ENCODE data around the gene CDK5RAP1.

Gene CDK5RAP1

GRCh38 chr20:33334111-33334510 is 67.2 kb downstream of the CDK5RAP1 start:
- no peak for DNase-seq

- no peak for DNase-seq
Observed at GRCh38 chr20:33333616-33334015, 67.7 kb downstream of the CDK5RAP1 start.

- DNase-seq = no peak
Observed at GRCh38 chr20:33332905-33333456, 68.3 kb downstream of the CDK5RAP1 start.

- DNase-seq = no peak
Observed at GRCh38 chr20:33328157-33329137, 72.9 kb downstream of the CDK5RAP1 start.

GRCh38 chr20:33325350-33325749 is 76.0 kb downstream of the CDK5RAP1 start:
- DNase-seq = no peak

GRCh38 chr20:33323236-33323635 is 78.1 kb downstream of the CDK5RAP1 start:
- no peak for DNase-seq

GRCh38 chr20:33322456-33322855 is 78.9 kb downstream of the CDK5RAP1 start:
- no peak for DNase-seq

GRCh38 chr20:33320006-33320405 is 81.3 kb downstream of the CDK5RAP1 start:
- DNase-seq = no peak

- no peak for DNase-seq
Observed at GRCh38 chr20:33318096-33318429, 83.3 kb downstream of the CDK5RAP1 start.

GRCh38 chr20:33317424-33318095 is 83.8 kb downstream of the CDK5RAP1 start:
- no peak for DNase-seq

- no peak for DNase-seq
Observed at GRCh38 chr20:33316958-33317357, 84.4 kb downstream of the CDK5RAP1 start.

- no peak for DNase-seq
Observed at GRCh38 chr20:33316343-33316742, 85.0 kb downstream of the CDK5RAP1 start.

- DNase-seq = no peak
Observed at GRCh38 chr20:33313686-33314314, 87.5 kb downstream of the CDK5RAP1 start.

- no peak for DNase-seq
Observed at GRCh38 chr20:33312583-33312982, 88.7 kb downstream of the CDK5RAP1 start.

GRCh38 chr20:33311996-33312395 is 89.3 kb downstream of the CDK5RAP1 start:
- no peak for DNase-seq

GRCh38 chr20:33311011-33311410 is 90.3 kb downstream of the CDK5RAP1 start:
- DNase-seq = no peak

GRCh38 chr20:33310327-33310899 is 90.9 kb downstream of the CDK5RAP1 start:
- DNase-seq = no peak

GRCh38 chr20:33309631-33310030 is 91.7 kb downstream of the CDK5RAP1 start:
- DNase-seq = no peak
